ENCODE data around the gene CDC27.

CDC27 gene

DNA sequence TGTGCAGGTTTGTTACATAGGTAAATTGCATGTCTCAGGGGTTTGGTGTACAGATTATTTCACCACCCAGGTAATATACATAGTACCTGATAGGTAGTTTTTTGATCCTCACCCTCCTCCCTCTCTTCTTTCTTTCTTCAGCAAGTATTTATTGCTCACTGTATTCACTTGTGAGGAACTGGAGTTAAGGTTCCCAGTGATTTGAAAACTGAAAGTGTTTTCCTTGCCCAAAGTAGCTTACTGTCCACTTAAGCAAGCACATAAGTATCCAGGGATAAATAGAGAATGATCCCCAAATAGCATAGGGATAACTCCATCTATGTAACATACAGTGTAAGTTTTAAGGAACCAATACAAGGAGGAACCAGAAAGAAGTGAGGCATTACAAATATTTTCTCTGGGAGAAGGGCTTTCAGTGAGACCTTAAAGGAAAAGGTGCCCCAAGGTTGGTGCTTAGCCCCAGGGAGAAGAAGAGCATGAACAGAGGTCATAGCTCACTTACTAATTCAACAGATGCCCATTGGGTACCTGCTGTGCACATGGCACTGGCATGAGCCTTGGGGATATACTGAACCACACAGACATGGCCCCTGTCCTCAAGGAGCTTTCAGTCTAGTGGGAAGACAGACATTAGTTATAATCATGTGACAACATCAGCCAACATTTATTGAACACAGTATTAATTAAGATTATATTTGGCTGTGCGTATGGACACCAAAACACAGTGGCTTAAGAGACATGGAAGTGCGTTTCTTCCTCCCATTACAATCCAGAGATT, 37.0 kb upstream of the CDC27 start:
- TF ChIP-seq TEAD4 (IDR thresholded peaks at IDR 0.05) (no peak), FOXM1 (IDR thresholded peaks at IDR 0.05; ENCODE audit: borderline replicate concordance, low read depth) (no peak), TAF1 (IDR thresholded peaks at IDR 0.05; ENCODE audit: low read depth) (no peak), CREB1 (IDR thresholded peaks at IDR 0.05; ENCODE audit: low read depth) (no peak), EP300 (IDR thresholded peaks at IDR 0.05; ENCODE audit: borderline replicate concordance) (no peak), YY1 (IDR thresholded peaks at IDR 0.05; ENCODE audit: low read depth) (no peak), RAD21 (IDR thresholded peaks at IDR 0.05; ENCODE audit: low read depth) (no peak), ZBTB7A (IDR thresholded peaks at IDR 0.05; ENCODE audit: low read depth) (no peak), EGR1 (IDR thresholded peaks at IDR 0.05) (no peak), TCF12 (IDR thresholded peaks at IDR 0.05; ENCODE audit: low read depth) (no peak), CEBPB (IDR thresholded peaks at IDR 0.05) (no peak), NFIC (IDR thresholded peaks at IDR 0.05) (no peak)
- TF ChIP-seq, protein P1, sequence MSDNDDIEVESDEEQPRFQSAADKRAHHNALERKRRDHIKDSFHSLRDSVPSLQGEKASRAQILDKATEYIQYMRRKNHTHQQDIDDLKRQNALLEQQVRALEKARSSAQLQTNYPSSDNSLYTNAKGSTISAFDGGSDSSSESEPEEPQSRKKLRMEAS (IDR thresholded peaks at IDR 0.05): no peak
- TF ChIP-seq, protein P2, sequence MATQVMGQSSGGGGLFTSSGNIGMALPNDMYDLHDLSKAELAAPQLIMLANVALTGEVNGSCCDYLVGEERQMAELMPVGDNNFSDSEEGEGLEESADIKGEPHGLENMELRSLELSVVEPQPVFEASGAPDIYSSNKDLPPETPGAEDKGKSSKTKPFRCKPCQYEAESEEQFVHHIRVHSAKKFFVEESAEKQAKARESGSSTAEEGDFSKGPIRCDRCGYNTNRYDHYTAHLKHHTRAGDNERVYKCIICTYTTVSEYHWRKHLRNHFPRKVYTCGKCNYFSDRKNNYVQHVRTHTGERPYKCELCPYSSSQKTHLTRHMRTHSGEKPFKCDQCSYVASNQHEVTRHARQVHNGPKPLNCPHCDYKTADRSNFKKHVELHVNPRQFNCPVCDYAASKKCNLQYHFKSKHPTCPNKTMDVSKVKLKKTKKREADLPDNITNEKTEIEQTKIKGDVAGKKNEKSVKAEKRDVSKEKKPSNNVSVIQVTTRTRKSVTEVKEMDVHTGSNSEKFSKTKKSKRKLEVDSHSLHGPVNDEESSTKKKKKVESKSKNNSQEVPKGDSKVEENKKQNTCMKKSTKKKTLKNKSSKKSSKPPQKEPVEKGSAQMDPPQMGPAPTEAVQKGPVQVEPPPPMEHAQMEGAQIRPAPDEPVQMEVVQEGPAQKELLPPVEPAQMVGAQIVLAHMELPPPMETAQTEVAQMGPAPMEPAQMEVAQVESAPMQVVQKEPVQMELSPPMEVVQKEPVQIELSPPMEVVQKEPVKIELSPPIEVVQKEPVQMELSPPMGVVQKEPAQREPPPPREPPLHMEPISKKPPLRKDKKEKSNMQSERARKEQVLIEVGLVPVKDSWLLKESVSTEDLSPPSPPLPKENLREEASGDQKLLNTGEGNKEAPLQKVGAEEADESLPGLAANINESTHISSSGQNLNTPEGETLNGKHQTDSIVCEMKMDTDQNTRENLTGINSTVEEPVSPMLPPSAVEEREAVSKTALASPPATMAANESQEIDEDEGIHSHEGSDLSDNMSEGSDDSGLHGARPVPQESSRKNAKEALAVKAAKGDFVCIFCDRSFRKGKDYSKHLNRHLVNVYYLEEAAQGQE (IDR thresholded peaks at IDR 0.05; ENCODE audit: low read depth): no peak
- TF ChIP-seq, protein P3, sequence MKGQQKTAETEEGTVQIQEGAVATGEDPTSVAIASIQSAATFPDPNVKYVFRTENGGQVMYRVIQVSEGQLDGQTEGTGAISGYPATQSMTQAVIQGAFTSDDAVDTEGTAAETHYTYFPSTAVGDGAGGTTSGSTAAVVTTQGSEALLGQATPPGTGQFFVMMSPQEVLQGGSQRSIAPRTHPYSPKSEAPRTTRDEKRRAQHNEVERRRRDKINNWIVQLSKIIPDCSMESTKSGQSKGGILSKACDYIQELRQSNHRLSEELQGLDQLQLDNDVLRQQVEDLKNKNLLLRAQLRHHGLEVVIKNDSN (IDR thresholded peaks at IDR 0.05): no peak

DNA sequence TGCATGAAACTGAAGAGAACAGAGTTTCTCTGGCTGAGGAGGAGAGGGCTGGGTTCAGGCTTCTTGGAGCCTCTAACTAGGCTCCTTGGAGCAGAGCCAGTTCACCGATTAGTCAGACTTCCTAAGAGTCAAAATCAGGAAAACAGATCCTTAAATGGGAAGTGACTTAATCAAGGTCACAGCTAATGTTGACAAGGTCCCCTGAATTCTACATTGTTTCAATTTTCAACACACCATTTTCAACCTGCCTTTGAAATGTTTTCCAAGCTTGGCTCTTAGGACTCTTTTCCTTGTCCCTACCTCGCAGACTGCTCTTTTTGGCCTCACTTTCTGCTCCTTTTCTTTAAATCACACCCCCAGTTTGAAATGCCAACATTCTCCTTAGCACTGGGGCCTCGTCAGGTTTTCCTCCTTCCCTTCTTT, 36.4 kb upstream of the CDC27 start:
- TF ChIP-seq NFIC (IDR thresholded peaks at IDR 0.05) (peak; percentile 69), RAD21 (IDR thresholded peaks at IDR 0.05; ENCODE audit: low read depth) (no peak)
- TF ChIP-seq, protein P1 (IDR thresholded peaks at IDR 0.05): peak; percentile 9; the same call in 1 of the 2 replicates

DNA sequence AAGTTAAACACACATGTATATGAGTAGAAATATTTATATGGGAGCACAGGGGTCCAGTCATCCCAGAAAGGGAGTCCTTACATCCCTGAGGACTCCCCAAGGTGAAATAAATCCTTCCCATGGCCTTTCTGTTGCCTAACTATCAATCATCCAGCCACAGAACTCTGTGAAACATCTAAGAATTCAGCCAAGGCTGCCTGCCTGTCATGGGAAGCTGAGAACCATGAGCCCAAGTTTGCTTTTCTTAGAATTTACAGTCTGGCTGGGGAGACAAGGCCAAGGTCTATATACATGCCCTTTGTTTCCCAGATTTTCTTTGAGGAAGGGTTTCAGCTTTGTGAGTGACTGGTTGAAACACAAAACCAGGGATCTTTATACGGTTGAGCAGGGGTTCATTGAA, 35.9 kb upstream of the CDC27 start:
- no peak for TF ChIP-seq CREB1 (IDR thresholded peaks at IDR 0.05; ENCODE audit: low read depth)
- no peak for TF ChIP-seq TEAD4 (IDR thresholded peaks at IDR 0.05)
- TF ChIP-seq ZBTB7A (IDR thresholded peaks at IDR 0.05; ENCODE audit: low read depth): no peak
- no peak for TF ChIP-seq FOXM1 (IDR thresholded peaks at IDR 0.05; ENCODE audit: borderline replicate concordance, low read depth)
- no peak for TF ChIP-seq EGR1 (IDR thresholded peaks at IDR 0.05)
- TF ChIP-seq TCF12 (IDR thresholded peaks at IDR 0.05; ENCODE audit: low read depth): no peak
- TF ChIP-seq, protein P2 (IDR thresholded peaks at IDR 0.05; ENCODE audit: low read depth): no peak
- TF ChIP-seq, protein P3 (IDR thresholded peaks at IDR 0.05): no peak
- TF ChIP-seq NFIC (IDR thresholded peaks at IDR 0.05): no peak
- TF ChIP-seq RAD21 (IDR thresholded peaks at IDR 0.05; ENCODE audit: low read depth): no peak
- TF ChIP-seq, protein P1 (IDR thresholded peaks at IDR 0.05): no peak
- no peak for TF ChIP-seq YY1 (IDR thresholded peaks at IDR 0.05; ENCODE audit: low read depth)
- TF ChIP-seq EP300 (IDR thresholded peaks at IDR 0.05; ENCODE audit: borderline replicate concordance): no peak
- TF ChIP-seq TAF1 (IDR thresholded peaks at IDR 0.05; ENCODE audit: low read depth): no peak
- no peak for TF ChIP-seq CEBPB (IDR thresholded peaks at IDR 0.05)

DNA sequence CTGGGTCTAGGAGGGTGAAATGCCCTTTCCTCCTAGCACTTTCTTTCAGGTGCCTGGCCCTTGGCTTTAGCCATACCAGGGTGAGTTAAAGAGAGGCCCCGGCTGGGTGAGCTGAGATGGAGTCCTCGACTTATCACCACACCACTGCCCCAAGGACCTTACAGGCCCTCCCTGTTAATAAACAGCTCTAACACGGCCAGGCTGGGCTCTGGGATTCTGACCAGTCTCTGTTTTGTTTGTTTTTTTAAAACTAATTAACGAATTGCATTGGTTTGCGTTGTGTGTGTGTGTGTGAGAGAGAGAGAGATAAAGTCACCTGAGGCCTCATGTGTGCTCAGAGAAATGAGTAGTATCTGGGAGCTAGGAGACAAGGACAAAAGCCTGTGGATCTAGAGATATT, 34.4 kb upstream of the CDC27 start:
- TF ChIP-seq RAD21 (IDR thresholded peaks at IDR 0.05; ENCODE audit: low read depth) (no peak), TCF12 (IDR thresholded peaks at IDR 0.05; ENCODE audit: low read depth) (no peak), ZBTB7A (IDR thresholded peaks at IDR 0.05; ENCODE audit: low read depth) (no peak), TAF1 (IDR thresholded peaks at IDR 0.05; ENCODE audit: low read depth) (no peak)

DNA sequence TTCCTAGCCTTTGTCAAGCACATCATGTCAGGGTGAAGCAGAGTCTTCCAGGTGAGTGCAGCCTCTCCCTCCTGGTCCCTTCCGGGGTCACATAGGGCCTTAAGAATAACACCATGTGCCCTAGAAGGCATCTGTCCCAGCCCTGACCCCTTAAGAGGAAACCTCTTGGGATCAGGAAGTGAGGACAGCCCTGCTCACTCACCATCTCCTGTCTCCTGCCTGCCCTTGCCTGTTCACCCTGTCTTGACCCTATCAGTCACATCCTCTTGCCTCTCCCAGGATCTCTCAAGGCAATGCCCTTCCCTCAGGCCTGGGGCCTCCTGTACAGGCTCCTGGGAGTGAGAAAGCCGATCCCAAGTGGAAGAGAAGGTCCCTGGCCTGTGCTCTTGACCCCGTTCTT, 33.9 kb upstream of the CDC27 start:
- TF ChIP-seq EGR1 (IDR thresholded peaks at IDR 0.05) (no peak), NFIC (IDR thresholded peaks at IDR 0.05) (no peak), RAD21 (IDR thresholded peaks at IDR 0.05; ENCODE audit: low read depth) (no peak), TEAD4 (IDR thresholded peaks at IDR 0.05) (no peak), TCF12 (IDR thresholded peaks at IDR 0.05; ENCODE audit: low read depth) (no peak), ZBTB7A (IDR thresholded peaks at IDR 0.05; ENCODE audit: low read depth) (no peak), CREB1 (IDR thresholded peaks at IDR 0.05; ENCODE audit: low read depth) (no peak), CEBPB (IDR thresholded peaks at IDR 0.05) (no peak), TAF1 (IDR thresholded peaks at IDR 0.05; ENCODE audit: low read depth) (no peak), YY1 (IDR thresholded peaks at IDR 0.05; ENCODE audit: low read depth) (no peak), FOXM1 (IDR thresholded peaks at IDR 0.05; ENCODE audit: borderline replicate concordance, low read depth) (no peak), EP300 (IDR thresholded peaks at IDR 0.05; ENCODE audit: borderline replicate concordance) (no peak)
- TF ChIP-seq, protein P2 (IDR thresholded peaks at IDR 0.05; ENCODE audit: low read depth): no peak
- TF ChIP-seq, protein P3 (IDR thresholded peaks at IDR 0.05): no peak
- TF ChIP-seq, protein P1 (IDR thresholded peaks at IDR 0.05): no peak

Measured in Ishikawa (cell line).